Measurements from ENCODE around the gene DUSP22. TPM values are rescaled to one million over a fixed set of nuclear protein-coding genes. Genes with fewer than 3 reads are reported as not detected.

The DUSP22 gene
- total and polyA plus RNA-seq, 4 donors: 23.0 to 65.8 (median 49.3) TPM

DNA sequence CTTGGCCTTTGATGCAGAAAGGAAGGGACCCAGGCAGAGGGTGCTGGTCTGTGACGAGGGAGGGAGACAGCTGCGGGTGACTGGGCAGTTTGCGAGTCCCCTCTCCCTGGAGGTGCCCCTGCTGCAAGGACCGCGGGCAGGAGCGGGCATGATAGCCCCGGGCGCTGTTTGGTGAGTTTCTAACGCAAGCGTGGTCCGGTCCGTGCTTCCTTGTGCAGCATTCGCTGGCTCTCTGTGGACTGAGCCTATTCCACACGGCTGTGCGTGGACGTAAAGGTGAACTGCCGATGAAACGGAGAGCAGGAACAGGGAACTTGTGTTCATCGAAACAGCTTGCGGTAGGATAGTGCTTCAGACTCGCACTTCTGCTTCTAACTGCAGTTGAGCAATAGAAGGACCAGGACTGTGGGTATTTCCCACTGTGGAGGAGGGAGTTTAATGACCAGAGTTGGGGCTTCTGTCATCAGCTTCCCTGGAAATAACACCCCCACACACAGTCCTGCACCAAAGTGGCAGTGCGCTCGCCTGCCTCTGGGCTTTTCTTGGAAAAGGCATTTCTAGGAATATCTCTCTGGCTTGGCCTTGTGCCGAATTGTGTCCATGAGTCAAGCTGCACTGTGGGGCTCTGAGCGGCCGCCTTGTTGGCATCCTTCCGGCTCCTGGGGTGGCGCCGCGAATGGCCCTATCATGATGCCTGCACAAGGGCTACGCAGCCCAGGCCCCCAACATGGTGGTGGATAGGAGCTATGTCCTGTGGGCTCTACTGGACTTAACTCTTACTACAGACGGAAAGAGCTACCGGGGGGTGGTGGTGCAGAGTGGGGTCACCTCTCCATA lies 48.9 kb downstream of the DUSP22 start:
- WGBS, 2 donors: 92 to 94% methylated on average over 33 of the region's 33 CpGs
- no peaks in the 10 kb centered on the region for H3K9me3 ChIP-seq (ENCODE audit: control insufficient read depth, low read length)
- intact Hi-C loops (cut with DNase I): no loop called here
- no peak overlapping the region for H3K4me3 ChIP-seq (ENCODE audit: low read length in 2 of 2)
- no peaks in the 10 kb centered on the region for H3K27me3 ChIP-seq (ENCODE audit: control insufficient read depth in 1 of 2, insufficient read depth in 2 of 2, low read length in 1 of 2)
- H3K27ac ChIP-seq (ENCODE audit: low read depth in 1 of 2, low read length in 2 of 2): no peak overlapping the region
- no peaks in the 10 kb centered on the region for H3K36me3 ChIP-seq (ENCODE audit: control insufficient read depth in 1 of 2, insufficient read depth in 2 of 2, low read length in 1 of 2)
- no peaks in the 10 kb centered on the region for H3K4me1 ChIP-seq (ENCODE audit: control insufficient read depth in 1 of 2, insufficient read depth in 2 of 2, low read length in 2 of 2)
- DNase-seq: peak; percentile 70 to 79
- peak; percentile 13 for ATAC-seq (ENCODE audit: low FRiP score)

DNA sequence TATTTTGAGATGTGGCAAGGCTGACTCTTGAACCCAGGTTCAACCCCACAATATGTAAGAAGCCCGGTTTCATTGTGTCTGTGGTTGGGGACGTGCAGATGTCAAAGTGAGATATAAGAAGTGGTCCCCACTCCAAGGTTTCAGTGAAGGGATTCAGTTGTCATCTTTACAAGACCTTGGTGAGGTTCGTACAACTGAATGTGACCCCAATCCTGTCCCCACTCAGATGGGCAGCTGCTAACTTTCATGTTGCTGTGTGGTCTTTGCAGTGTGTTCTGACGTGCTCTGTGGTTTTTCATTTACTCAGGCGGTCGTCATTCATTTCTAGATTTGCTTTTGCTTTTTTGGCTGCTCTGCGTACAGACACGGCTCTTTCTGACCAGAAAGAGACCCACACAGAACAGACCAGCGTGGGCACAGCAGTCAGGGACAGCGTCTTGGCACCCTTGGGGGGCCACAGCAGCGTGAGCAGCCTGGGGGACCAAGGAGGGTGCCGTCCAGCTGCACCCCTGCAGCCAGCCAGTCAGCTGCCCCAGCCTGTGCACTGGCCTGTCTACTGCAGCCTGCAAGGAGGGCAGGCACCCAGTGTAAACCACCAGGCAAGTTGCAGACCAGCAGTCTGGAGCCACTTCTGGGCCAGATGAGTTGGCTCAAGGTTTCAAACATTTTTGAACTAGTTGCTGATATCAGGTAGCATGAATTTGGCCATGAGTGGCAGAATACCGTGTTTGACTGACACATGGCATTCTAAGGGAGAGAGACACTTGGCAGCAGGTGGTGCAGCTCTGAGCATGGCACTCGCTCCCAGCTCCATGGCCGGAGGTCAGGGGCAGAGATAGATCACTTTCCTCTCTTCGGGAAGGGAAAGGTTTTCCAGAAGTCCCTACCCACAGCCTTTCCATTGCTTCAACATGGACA lies 49.9 kb downstream of the DUSP22 start:
- no peaks in the 10 kb centered on the region for H3K9me3 ChIP-seq (ENCODE audit: control insufficient read depth, low read length)
- H3K27me3 ChIP-seq (ENCODE audit: control insufficient read depth in 1 of 2, insufficient read depth in 2 of 2, low read length in 1 of 2): no peaks in the 10 kb centered on the region
- intact Hi-C loops (cut with DNase I): no loop called here
- DNase-seq: no peak
- no peaks in the 10 kb centered on the region for H3K36me3 ChIP-seq (ENCODE audit: control insufficient read depth in 1 of 2, insufficient read depth in 2 of 2, low read length in 1 of 2)
- H3K4me3 ChIP-seq (ENCODE audit: low read length in 2 of 2): no peak overlapping the region
- H3K27ac ChIP-seq (ENCODE audit: low read depth in 1 of 2, low read length in 2 of 2): no peak overlapping the region
- H3K4me1 ChIP-seq (ENCODE audit: control insufficient read depth in 1 of 2, insufficient read depth in 2 of 2, low read length in 2 of 2): no peaks in the 10 kb centered on the region
- 78% methylated on average over 16 of the region's 16 CpGs for WGBS, 2 donors
- ATAC-seq (ENCODE audit: low FRiP score): no peak

DNA sequence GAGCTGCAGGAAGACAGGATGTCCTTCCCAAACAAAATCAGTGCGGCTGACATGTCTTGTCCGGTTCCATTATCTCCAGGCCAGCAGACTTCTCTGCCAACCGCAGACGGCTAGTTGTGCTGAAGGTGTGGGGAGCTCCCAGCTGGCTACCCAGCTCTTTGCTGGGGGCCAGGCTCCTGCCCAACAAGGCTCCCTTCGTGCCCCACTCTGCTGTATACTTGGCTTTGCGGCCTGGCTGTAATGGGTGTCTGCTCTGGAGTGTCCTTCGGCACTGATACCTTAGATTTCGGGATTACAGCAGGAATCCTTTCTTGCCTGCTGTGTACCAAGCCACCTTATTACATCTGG lies 50.5 kb downstream of the DUSP22 start:
- no peak for ATAC-seq (ENCODE audit: low FRiP score)
- intact Hi-C loops (cut with DNase I): no loop called here
- H3K27ac ChIP-seq (ENCODE audit: low read depth in 1 of 2, low read length in 2 of 2): no peak overlapping the region

DNA sequence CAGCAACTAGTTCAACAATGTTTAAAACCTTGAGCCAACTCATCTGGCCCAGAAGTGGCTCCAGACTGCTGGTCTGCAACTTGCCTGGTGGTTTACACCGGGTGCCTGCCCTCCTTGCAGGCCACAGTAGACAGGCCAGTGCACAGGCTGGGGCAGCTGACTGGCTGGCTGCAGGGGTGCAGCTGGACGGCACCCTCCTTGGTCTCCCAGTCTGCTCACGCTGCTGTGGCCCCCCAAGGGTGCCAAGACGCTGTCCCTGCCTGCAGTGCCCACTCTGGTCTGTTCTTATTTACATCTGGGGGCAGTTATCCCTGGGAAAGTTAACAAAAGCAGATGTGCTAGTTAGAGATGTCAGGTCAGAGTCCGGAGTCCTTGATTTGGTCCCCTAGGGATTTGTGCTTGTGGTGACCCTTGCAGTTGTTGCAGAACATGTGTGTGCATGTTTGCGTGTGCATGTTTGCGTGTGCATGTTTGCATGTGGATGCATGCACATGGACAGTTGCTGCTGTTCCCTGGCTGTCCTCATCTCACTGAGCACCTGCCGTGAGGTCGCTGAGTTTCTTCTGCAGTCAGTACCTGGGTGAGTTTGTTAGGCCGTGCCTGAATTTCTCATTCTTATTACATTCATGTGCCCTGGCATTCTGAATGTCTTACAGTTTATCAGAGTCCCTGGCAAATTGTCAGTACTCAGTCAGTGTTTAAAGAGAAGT lies 51.1 kb downstream of the DUSP22 start:
- H3K27ac ChIP-seq (ENCODE audit: low read depth in 1 of 2, low read length in 2 of 2): no peak overlapping the region
- 75 to 76% methylated on average over 10 of the region's 10 CpGs for WGBS, 2 donors
- DNase-seq (no peak), ATAC-seq (ENCODE audit: low FRiP score) (peak; percentile 13)
- no peaks in the 10 kb centered on the region for H3K36me3 ChIP-seq (ENCODE audit: control insufficient read depth in 1 of 2, insufficient read depth in 2 of 2, low read length in 1 of 2)
- no peaks in the 10 kb centered on the region for H3K27me3 ChIP-seq (ENCODE audit: control insufficient read depth in 1 of 2, insufficient read depth in 2 of 2, low read length in 1 of 2)
- H3K9me3 ChIP-seq (ENCODE audit: control insufficient read depth, low read length): no peaks in the 10 kb centered on the region
- H3K4me1 ChIP-seq (ENCODE audit: control insufficient read depth in 1 of 2, insufficient read depth in 2 of 2, low read length in 2 of 2): no peaks in the 10 kb centered on the region
- intact Hi-C loops (cut with DNase I): no loop called here
- H3K4me3 ChIP-seq (ENCODE audit: low read length in 2 of 2): no peak overlapping the region

More for the DNA sequence above, 50.5 kb downstream of the DUSP22 start:
- WGBS, 2 donors: 87 to 88% methylated on average over 8 of the region's 8 CpGs
- Histone ChIP-seq H3K4me3 (ENCODE audit: low read length in 2 of 2) (no peak overlapping the region), H3K4me1 (ENCODE audit: control insufficient read depth in 1 of 2, insufficient read depth in 2 of 2, low read length in 2 of 2) (no peaks in the 10 kb centered on the region), H3K36me3 (ENCODE audit: control insufficient read depth in 1 of 2, insufficient read depth in 2 of 2, low read length in 1 of 2) (no peaks in the 10 kb centered on the region), H3K27me3 (ENCODE audit: control insufficient read depth in 1 of 2, insufficient read depth in 2 of 2, low read length in 1 of 2) (no peaks in the 10 kb centered on the region), H3K9me3 (ENCODE audit: control insufficient read depth, low read length) (no peaks in the 10 kb centered on the region)
- no peak for DNase-seq

DNA sequence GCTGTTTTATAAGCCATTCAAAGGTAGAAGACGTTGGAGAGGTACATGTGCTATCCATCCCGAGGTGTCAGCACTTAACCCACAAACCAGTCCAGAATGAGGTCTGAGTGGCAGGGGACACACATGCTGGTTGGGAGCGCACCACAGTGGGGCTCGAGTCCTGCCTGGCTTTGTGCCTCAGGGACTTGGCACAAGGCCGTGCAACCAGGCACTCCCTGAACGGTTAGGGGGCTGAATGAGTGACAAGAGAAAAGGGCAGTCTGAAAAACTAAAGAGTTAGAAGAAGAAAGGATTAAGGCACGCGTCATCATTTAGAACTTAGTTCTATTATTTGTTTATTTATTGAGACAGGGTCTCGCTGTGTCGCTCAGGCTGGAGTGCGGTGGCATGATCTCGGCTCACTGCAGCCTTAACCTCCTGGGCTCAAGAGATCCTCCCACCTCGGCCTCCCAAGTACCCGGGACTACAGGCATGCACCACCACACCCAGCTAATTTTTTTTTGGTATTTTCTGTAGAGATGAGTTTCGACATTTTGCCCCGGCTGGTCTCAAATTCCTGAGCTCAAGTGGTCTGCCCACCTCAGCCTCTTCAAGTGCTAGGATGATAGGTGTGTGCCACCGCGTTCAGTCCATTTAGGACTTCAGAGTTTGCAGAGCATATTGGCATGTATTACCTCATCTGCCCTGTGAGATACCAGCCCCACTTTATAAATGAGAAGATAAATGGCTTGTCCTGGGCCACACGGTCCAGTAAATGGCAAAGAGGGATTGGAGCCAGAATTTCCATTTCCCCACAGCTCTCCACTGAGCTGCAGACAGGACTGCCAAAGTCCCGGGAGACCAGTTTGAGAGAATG lies 51.9 kb downstream of the DUSP22 start:
- H3K36me3 ChIP-seq (ENCODE audit: control insufficient read depth in 1 of 2, insufficient read depth in 2 of 2, low read length in 1 of 2): peaks cover 0 to 3% of the 10 kb centered on the region in 2 donors
- no peaks in the 10 kb centered on the region for H3K27me3 ChIP-seq (ENCODE audit: control insufficient read depth in 1 of 2, insufficient read depth in 2 of 2, low read length in 1 of 2)
- peak in 1 of 2 donors; percentile 45 for DNase-seq
- no peak overlapping the region for H3K27ac ChIP-seq (ENCODE audit: low read depth in 1 of 2, low read length in 2 of 2)
- intact Hi-C loops (cut with DNase I): no loop called here
- WGBS, 2 donors: 78% methylated on average over 20 of the region's 20 CpGs
- H3K4me1 ChIP-seq (ENCODE audit: control insufficient read depth in 1 of 2, insufficient read depth in 2 of 2, low read length in 2 of 2): no peaks in the 10 kb centered on the region
- no peak for ATAC-seq (ENCODE audit: low FRiP score)
- no peaks in the 10 kb centered on the region for H3K9me3 ChIP-seq (ENCODE audit: control insufficient read depth, low read length)
- H3K4me3 ChIP-seq (ENCODE audit: low read length in 2 of 2): no peak overlapping the region

DNA sequence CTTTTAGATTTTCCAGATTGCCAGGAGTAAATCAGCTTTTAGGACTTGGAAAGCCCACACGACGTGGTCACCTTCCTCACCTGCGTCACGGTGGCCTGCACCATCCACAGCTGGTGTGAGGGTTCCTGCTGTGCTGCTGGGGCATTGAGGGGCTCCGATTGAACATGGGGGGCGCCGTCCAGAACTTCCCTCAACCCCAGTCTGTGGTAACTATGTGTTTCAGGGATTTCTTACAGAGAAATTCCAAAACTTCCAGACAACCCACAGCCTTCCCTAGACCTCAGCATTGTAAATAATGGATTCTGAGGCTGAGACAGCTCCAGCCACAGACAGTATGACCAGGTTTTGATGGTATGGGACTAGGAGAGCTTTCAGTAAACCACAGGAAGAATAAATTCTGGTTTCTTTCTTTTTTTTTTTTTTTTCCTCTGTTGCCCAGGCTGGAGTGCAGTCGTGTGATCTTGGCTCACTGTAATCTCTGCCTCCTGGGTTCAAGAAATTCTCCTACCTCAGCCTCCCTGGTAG lies 52.6 kb downstream of the DUSP22 start:
- DNase-seq: peak in 1 of 2 donors; percentile 46
- H3K27me3 ChIP-seq (ENCODE audit: control insufficient read depth in 1 of 2, insufficient read depth in 2 of 2, low read length in 1 of 2): no peaks in the 10 kb centered on the region
- no peak overlapping the region for H3K27ac ChIP-seq (ENCODE audit: low read depth in 1 of 2, low read length in 2 of 2)
- H3K4me1 ChIP-seq (ENCODE audit: control insufficient read depth in 1 of 2, insufficient read depth in 2 of 2, low read length in 2 of 2): no peaks in the 10 kb centered on the region
- intact Hi-C loops (cut with DNase I): no loop called here
- peaks cover 0 to 3% of the 10 kb centered on the region in 2 donors for H3K36me3 ChIP-seq (ENCODE audit: control insufficient read depth in 1 of 2, insufficient read depth in 2 of 2, low read length in 1 of 2)
- no peak overlapping the region for H3K4me3 ChIP-seq (ENCODE audit: low read length in 2 of 2)
- ATAC-seq (ENCODE audit: low FRiP score): no peak
- WGBS, 2 donors: 73 to 74% methylated on average over 8 of the region's 8 CpGs
- H3K9me3 ChIP-seq (ENCODE audit: control insufficient read depth, low read length): no peaks in the 10 kb centered on the region

DNA sequence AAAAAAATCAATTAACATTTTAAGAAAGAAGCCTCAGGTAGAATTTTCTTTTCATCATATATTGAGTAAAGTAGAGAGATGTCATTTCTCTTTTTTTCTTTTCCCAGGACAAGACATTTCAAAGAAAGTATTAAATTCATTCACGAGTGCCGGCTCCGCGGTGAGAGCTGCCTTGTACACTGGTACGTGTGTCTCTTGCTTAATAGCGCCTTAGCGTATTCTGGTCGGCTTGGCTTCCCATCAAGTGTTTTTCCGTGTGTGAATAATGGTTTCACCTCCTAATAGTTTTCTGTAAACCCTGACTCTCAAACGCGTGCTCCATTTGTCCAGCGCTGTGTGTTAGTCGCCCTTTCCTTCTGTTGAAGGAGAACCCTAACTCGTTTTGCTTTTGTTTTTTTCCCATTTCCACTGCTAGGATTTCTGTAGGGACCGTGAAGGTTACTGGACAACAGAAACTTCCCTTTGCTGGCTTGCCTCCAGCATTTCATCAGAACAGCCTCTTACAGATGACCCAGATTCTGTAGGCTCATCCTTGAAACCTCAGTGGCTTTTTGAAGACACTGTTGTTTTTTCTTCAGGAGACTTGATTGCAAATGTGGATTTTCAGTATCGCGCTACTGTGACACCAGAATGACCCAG lies 53.6 kb downstream of the DUSP22 start:
- H3K4me1 ChIP-seq (ENCODE audit: control insufficient read depth in 1 of 2, insufficient read depth in 2 of 2, low read length in 2 of 2): no peaks in the 10 kb centered on the region
- 90% methylated on average over 17 of the region's 17 CpGs for WGBS, 2 donors
- H3K9me3 ChIP-seq (ENCODE audit: control insufficient read depth, low read length): no peaks in the 10 kb centered on the region
- no peak for ATAC-seq (ENCODE audit: low FRiP score)
- no peaks in the 10 kb centered on the region for H3K27me3 ChIP-seq (ENCODE audit: control insufficient read depth in 1 of 2, insufficient read depth in 2 of 2, low read length in 1 of 2)
- intact Hi-C loops (cut with DNase I): no loop called here
- no peak overlapping the region for H3K27ac ChIP-seq (ENCODE audit: low read depth in 1 of 2, low read length in 2 of 2)
- no peak overlapping the region for H3K4me3 ChIP-seq (ENCODE audit: low read length in 2 of 2)
- peak in 1 of 2 donors; percentile 47 for DNase-seq
- peaks cover 0 to 3% of the 10 kb centered on the region in 2 donors for H3K36me3 ChIP-seq (ENCODE audit: control insufficient read depth in 1 of 2, insufficient read depth in 2 of 2, low read length in 1 of 2)
